K562 (cell line): ENCODE results near the gene CCR5AS.

ENCODE experiments used
- ATAC-seq: fragments of 200-7000 bp; cut with Tn5 transposase; 3 replicates; pipeline ENCODE4 v1.9.1; 2020; ENCODE audit warnings: moderate library complexity
- BruUV-seq: library from RNA; stranded (reverse); fragments of 400-500 nt; replicated peaks from 2 replicates; lab custom pipeline; 2021; lab: Mats Ljungman, UMichigan
- CTCF ChIA-PET: fragments of 300-600 bp; formaldehyde crosslinking; extraction: SDS; loops from one replicate; lab custom pipeline; 2021; ENCODE audit warnings: low intra/inter-chr PET ratio; lab: Yijun Ruan, JAX
- POLR2A ChIA-PET: fragments of 300-600, 350-650 bp; sonication (Branson Sonifier 250); formaldehyde crosslinking; extraction: SDS; loops from one replicate; lab custom pipeline; 2021; ENCODE audit warnings: antibody characterized with exemption, inconsistent platforms; lab: Yijun Ruan, JAX
- DNase-seq, 4 experiments: peaks; one replicate each; pipeline versions ENCODE4 v3.0.0 to v3.0.0-alpha.2; 2011 to 2018; ENCODE audit warnings: low spot score in 3 of 4, mixed read lengths in 3 of 4; ENCODE audit errors: extremely low read depth in 1 of 4
- FAIRE-seq: peaks from 2 replicates; lab custom pipeline; 2011; peaks lifted over from hg19 to GRCh38; lab: Jason Lieb, UNC
- H2AFZ ChIP-seq: 2 replicates; pipeline ENCODE4 v1.6.0; 2011; ENCODE audit warnings: low read depth, low read length, control low read depth, inconsistent platforms
- H3K27ac ChIP-seq: fragments of 200-600 bp; 3 replicates; pipeline ENCODE4 v1.8.0; 2011; ENCODE audit warnings: low read depth, mild to moderate bottlenecking, control low read depth, inconsistent platforms, low read length, moderate library complexity, mixed read lengths; ENCODE audit errors: extremely low read depth
- H3K27me3 ChIP-seq, 2 experiments: fragments of 300-600 bp in 1 of 2; 2 replicates in 1 of 2; 3 replicates in 1 of 2; pipeline versions ENCODE4 v1.6.0 to v1.8.0; 2011; ENCODE audit warnings: inconsistent platforms in 2 of 2, low read length in 2 of 2, mild to moderate bottlenecking in 1 of 2, mixed read lengths in 1 of 2, moderate library complexity in 1 of 2; ENCODE audit not compliant: control insufficient read depth in 2 of 2, insufficient read depth in 2 of 2
- H3K36me3 ChIP-seq: fragments of 300-600 bp; 3 replicates; pipeline ENCODE4 v1.8.0; 2011; ENCODE audit warnings: mild to moderate bottlenecking, low read length, inconsistent platforms; ENCODE audit not compliant: control insufficient read depth, insufficient read depth
- H3K4me1 ChIP-seq, 2 experiments: fragments of 200-600 bp in 1 of 2; replicated peaks in 1 of 2; 2 replicates in 1 of 2; 3 replicates in 1 of 2; pipeline versions ENCODE4 v1.5.1 to v1.8.0; 2011; ENCODE audit warnings: inconsistent platforms in 2 of 2, low read length in 2 of 2, mild to moderate bottlenecking in 1 of 2, mixed read lengths in 1 of 2, moderate library complexity in 1 of 2; ENCODE audit not compliant: control insufficient read depth in 2 of 2, insufficient read depth in 2 of 2
- H3K4me2 ChIP-seq: 2 replicates; pipeline ENCODE4 v1.6.1; 2011; ENCODE audit warnings: low read length, control low read depth, inconsistent platforms, mixed read lengths; ENCODE audit not compliant: insufficient read depth
- H3K4me3 ChIP-seq: fragments of 200-600 bp; sonication (generic), shearing (Covaris generic); 2 replicates; pipeline ENCODE4 v1.5.1; 2016; ENCODE audit warnings: control low read depth, inconsistent platforms
- H3K79me2 ChIP-seq: fragments of 200-600 bp; 3 replicates; pipeline ENCODE4 v1.8.0; 2011; ENCODE audit warnings: low read length, inconsistent platforms; ENCODE audit not compliant: control insufficient read depth, insufficient read depth
- H3K9ac ChIP-seq, 2 experiments: 2 replicates each; pipeline versions ENCODE4 v1.6.0 to v1.6.1; 2011; ENCODE audit warnings: low read depth in 2 of 2, low read length in 2 of 2, control low read depth in 1 of 2, inconsistent platforms in 1 of 2, mild to moderate bottlenecking in 1 of 2, mixed read lengths in 1 of 2; ENCODE audit not compliant: insufficient read depth in 1 of 2
- H3K9me1 ChIP-seq: one replicate; pipeline ENCODE4 v1.6.0; 2011; ENCODE audit warnings: inconsistent platforms, mild to moderate bottlenecking, low read length, moderate library complexity; ENCODE audit not compliant: control insufficient read depth, insufficient read depth
- H3K9me3 ChIP-seq: replicated peaks from 2 replicates; pipeline ENCODE4 v1.5.1; 2011; ENCODE audit warnings: low read depth, low read length, inconsistent platforms; ENCODE audit not compliant: control insufficient read depth, insufficient read depth
- H4K20me1 ChIP-seq: replicated peaks from 2 replicates; pipeline ENCODE4 v1.6.1; 2011; ENCODE audit warnings: low read length, inconsistent platforms, mixed read lengths; ENCODE audit not compliant: control insufficient read depth, insufficient read depth
- ARID2 ChIP-seq: fragments of 450-650 bp; IDR thresholded peaks from 2 replicates; pipeline ENCODE4 v1.6.1; 2017; ENCODE audit warnings: antibody characterized with exemption, mild to moderate bottlenecking
- BCL6 ChIP-seq: fragments of 250-450 bp; sonication (Bioruptor Pico); IDR thresholded peaks from 2 replicates; pipeline ENCODE4 v1.4.0; 2020
- DPF2 ChIP-seq: fragments of 450-650 bp; IDR thresholded peaks from 2 replicates; pipeline ENCODE4 v1.6.1; 2016
- L3MBTL2 ChIP-seq: fragments of 450-650 bp; IDR thresholded peaks from 2 replicates; pipeline ENCODE4 v1.6.1; 2016; ENCODE audit warnings: mild to moderate bottlenecking, moderate library complexity
- MAFF ChIP-seq: IDR thresholded peaks from 2 replicates; pipeline ENCODE4 v1.6.1; 2012; ENCODE audit warnings: low read length, improper control_type of control experiment
- POLR2AphosphoS2 ChIP-seq: IDR thresholded peaks from 2 replicates; pipeline ENCODE4 v1.6.1; 2012; ENCODE audit warnings: low read length, improper control_type of control experiment
- PURB ChIP-seq: sonication (generic); formaldehyde crosslinking; IDR thresholded peaks from 2 replicates; pipeline ENCODE4 v1.9.0; 2021; ENCODE audit warnings: low read depth, mild to moderate bottlenecking, missing genetic modification reagents
- SRSF9 ChIP-seq: fragments of 200-400 bp; formaldehyde crosslinking; IDR thresholded peaks from 2 replicates; pipeline ENCODE4 v1.6.1; 2017; ENCODE audit warnings: low read depth, low read length, borderline replicate concordance
- XRCC4 ChIP-seq: IDR thresholded peaks from one replicate; pipeline ENCODE4 v1.6.1; 2011; ENCODE audit not compliant: insufficient read depth, insufficient read length; ENCODE audit errors: extremely low read depth
- WGBS: fragments of 100-300 bp; shearing (Covaris generic); methylation state at CpG from one replicate; pipeline ENCODE4 v1.1.6; 2016; ENCODE audit warnings: low coverage, mixed read lengths; ENCODE audit not compliant: insufficient coverage; ENCODE audit errors: missing lambda C conversion rate; 5-methylcytosine and 5-hydroxymethylcytosine counted together
- in situ Hi-C: fragments of 300-500 bp; cut with MboI; formaldehyde crosslinking; loops from 4 replicates; pipeline ENCODE4 v1.15.0; 2018; ENCODE audit warnings: inconsistent platforms, mixed read lengths
- intact Hi-C: fragments of 100-400 bp; cut with micrococcal nuclease; formaldehyde crosslinking; loops from 2 replicates; pipeline ENCODE4 v1.14.2; 2022
- TF ChIP-seq, protein P1 (sequence below): fragments of 250-450 bp; sonication (Bioruptor Pico); IDR thresholded peaks from 2 replicates; pipeline ENCODE4 v1.4.0; 2020; ENCODE audit warnings: mild to moderate bottlenecking, moderate library complexity
- TF ChIP-seq, protein P2 (sequence below): sonication (generic); formaldehyde crosslinking; IDR thresholded peaks from 2 replicates; pipeline ENCODE4 v1.8.0; 2023; ENCODE audit warnings: mild to moderate bottlenecking, missing genetic modification reagents
- TF ChIP-seq, protein P3 (sequence below): fragments of 250-450 bp; sonication (Bioruptor Pico); IDR thresholded peaks from 2 replicates; pipeline ENCODE4 v1.5.0; 2022; ENCODE audit warnings: mild to moderate bottlenecking

The CCR5AS gene

DNA sequence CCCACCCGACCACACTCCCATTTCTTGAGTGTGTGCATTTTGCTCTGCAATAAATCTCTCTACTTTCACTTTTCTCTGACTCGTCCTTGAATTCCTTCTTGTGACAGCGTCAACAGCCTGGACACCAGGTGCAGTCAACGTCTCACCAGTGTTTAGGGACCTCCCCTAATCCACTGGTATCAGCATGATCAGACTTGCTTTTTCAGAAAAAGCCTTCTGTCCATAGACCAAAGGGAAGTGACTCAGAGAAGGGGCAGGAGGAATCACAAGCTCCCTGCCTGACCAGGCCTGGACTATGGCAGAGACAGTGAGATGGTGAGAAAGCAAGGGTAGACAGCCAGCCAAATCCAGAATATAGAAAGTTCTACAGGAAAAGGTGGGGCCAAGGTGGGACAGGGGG, 20.7 kb downstream of the CCR5AS start (continued):
- TF ChIP-seq BCL6 (CRISPR knock-in tag): no peak

DNA sequence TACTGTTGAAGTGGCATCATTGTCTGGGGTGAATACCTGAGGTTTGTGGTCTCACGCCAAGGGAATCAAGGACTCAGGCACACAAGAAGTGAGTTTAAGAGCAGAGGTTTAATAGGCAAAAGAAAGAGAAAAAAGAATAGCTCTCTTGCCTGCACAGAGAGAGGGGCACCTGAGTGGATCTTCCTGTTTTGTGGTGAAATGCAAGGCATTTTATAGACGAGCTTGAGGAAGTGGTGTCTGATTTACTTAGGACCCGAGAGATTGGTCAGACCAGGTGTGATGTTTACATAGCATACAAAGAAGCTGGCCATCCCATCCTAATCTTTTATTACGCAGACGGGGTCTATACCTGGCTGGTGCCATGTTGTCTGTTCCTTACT, 22.9 kb downstream of the CCR5AS start:
- intact Hi-C loops: no loop called here
- no peaks in the 10 kb centered on the region for H3K36me3 ChIP-seq
- no peak overlapping the region for H3K4me2 ChIP-seq
- H3K9me3 ChIP-seq: no peaks in the 10 kb centered on the region
- H2AFZ ChIP-seq: no peak overlapping the region
- POLR2A ChIA-PET: interaction anchor here (0.6 to 1.2 kb wide), 5 partner anchors 10 to 165 kb away, joined by 3 to 5 read pairs (median 3); no protein-coding TSS in a partner anchor
- no TSS peak for BruUV-seq
- whole genome bisulfite sequencing: 5% methylated on average over 5 of the region's 5 CpGs
- ATAC-seq (no peak), FAIRE-seq (no peak), DNase-seq (no peak)
- peaks cover 0 to 4% of the 10 kb centered on the region in 2 experiments; a peak in 1 of 5 replicates for H3K27me3 ChIP-seq
- H4K20me1 ChIP-seq: no peaks in the 10 kb centered on the region
- no peak overlapping the region for H3K9ac ChIP-seq
- no peaks in the 10 kb centered on the region for H3K79me2 ChIP-seq
- H3K27ac ChIP-seq: no peak overlapping the region
- H3K9me1 ChIP-seq: no peaks in the 10 kb centered on the region
- in situ Hi-C loops: no loop called here
- peaks cover 0 to 15% of the 10 kb centered on the region in 2 experiments; a peak in 2 of 5 replicates for H3K4me1 ChIP-seq
- CTCF ChIA-PET: no interaction called here
- no peak overlapping the region for H3K4me3 ChIP-seq
- TF ChIP-seq XRCC4 (no peak), MAFF (no peak), POLR2AphosphoS2 (no peak), DPF2 (no peak), PURB (CRISPR knock-in tag) (no peak), ARID2 (no peak), SRSF9 (no peak), L3MBTL2 (no peak)
- TF ChIP-seq, protein P1, sequence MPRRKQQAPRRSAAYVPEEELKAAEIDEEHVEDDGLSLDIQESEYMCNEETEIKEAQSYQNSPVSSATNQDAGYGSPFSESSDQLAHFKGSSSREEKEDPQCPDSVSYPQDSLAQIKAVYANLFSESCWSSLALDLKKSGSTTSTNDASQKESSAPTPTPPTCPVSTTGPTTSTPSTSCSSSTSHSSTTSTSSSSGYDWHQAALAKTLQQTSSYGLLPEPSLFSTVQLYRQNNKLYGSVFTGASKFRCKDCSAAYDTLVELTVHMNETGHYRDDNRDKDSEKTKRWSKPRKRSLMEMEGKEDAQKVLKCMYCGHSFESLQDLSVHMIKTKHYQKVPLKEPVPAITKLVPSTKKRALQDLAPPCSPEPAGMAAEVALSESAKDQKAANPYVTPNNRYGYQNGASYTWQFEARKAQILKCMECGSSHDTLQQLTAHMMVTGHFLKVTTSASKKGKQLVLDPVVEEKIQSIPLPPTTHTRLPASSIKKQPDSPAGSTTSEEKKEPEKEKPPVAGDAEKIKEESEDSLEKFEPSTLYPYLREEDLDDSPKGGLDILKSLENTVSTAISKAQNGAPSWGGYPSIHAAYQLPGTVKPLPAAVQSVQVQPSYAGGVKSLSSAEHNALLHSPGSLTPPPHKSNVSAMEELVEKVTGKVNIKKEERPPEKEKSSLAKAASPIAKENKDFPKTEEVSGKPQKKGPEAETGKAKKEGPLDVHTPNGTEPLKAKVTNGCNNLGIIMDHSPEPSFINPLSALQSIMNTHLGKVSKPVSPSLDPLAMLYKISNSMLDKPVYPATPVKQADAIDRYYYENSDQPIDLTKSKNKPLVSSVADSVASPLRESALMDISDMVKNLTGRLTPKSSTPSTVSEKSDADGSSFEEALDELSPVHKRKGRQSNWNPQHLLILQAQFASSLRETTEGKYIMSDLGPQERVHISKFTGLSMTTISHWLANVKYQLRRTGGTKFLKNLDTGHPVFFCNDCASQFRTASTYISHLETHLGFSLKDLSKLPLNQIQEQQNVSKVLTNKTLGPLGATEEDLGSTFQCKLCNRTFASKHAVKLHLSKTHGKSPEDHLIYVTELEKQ: no peak
- TF ChIP-seq, protein P2, sequence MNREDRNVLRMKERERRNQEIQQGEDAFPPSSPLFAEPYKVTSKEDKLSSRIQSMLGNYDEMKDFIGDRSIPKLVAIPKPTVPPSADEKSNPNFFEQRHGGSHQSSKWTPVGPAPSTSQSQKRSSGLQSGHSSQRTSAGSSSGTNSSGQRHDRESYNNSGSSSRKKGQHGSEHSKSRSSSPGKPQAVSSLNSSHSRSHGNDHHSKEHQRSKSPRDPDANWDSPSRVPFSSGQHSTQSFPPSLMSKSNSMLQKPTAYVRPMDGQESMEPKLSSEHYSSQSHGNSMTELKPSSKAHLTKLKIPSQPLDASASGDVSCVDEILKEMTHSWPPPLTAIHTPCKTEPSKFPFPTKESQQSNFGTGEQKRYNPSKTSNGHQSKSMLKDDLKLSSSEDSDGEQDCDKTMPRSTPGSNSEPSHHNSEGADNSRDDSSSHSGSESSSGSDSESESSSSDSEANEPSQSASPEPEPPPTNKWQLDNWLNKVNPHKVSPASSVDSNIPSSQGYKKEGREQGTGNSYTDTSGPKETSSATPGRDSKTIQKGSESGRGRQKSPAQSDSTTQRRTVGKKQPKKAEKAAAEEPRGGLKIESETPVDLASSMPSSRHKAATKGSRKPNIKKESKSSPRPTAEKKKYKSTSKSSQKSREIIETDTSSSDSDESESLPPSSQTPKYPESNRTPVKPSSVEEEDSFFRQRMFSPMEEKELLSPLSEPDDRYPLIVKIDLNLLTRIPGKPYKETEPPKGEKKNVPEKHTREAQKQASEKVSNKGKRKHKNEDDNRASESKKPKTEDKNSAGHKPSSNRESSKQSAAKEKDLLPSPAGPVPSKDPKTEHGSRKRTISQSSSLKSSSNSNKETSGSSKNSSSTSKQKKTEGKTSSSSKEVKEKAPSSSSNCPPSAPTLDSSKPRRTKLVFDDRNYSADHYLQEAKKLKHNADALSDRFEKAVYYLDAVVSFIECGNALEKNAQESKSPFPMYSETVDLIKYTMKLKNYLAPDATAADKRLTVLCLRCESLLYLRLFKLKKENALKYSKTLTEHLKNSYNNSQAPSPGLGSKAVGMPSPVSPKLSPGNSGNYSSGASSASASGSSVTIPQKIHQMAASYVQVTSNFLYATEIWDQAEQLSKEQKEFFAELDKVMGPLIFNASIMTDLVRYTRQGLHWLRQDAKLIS (CRISPR knock-in tag): no peak
- TF ChIP-seq, protein P3, sequence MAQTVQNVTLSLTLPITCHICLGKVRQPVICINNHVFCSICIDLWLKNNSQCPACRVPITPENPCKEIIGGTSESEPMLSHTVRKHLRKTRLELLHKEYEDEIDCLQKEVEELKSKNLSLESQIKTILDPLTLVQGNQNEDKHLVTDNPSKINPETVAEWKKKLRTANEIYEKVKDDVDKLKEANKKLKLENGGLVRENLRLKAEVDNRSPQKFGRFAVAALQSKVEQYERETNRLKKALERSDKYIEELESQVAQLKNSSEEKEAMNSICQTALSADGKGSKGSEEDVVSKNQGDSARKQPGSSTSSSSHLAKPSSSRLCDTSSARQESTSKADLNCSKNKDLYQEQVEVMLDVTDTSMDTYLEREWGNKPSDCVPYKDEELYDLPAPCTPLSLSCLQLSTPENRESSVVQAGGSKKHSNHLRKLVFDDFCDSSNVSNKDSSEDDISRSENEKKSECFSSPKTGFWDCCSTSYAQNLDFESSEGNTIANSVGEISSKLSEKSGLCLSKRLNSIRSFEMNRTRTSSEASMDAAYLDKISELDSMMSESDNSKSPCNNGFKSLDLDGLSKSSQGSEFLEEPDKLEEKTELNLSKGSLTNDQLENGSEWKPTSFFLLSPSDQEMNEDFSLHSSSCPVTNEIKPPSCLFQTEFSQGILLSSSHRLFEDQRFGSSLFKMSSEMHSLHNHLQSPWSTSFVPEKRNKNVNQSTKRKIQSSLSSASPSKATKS (CRISPR knock-in tag): no peak
